ENCODE results near the gene CTTNBP2NL.

The CTTNBP2NL gene

DNA sequence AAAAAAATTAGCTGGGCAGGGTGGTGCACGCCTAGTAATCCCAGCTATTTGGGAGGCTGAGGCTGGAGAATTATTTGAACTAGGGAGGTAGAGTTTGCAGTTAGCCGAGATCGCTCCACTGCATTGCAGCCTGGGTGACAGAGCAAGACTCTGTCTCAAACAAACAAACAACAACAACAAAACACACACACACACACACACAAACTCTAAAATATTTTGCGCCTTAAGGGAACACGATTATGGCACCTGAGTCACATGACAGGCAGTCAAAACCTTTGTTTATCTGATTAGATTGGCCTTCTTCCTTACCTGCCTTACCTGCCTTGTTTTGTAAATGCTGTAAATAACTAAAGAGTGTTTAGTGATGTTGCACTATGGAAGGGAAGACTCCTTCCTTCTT, 92.1 kb downstream of the CTTNBP2NL start:
- DNase-seq, result no peak
- in situ Hi-C loops (cut with MboI; ENCODE audit: low pct_unique_long_range_greater_than_20kb, low sequenced_read_pairs), result no loop called here

GRCh38 chr1:112492076-112492475, 96.1 kb downstream of the CTTNBP2NL start:
- in situ Hi-C loops (cut with MboI; ENCODE audit: low pct_unique_long_range_greater_than_20kb, low sequenced_read_pairs), result no loop called here
- no peak for DNase-seq

DNA sequence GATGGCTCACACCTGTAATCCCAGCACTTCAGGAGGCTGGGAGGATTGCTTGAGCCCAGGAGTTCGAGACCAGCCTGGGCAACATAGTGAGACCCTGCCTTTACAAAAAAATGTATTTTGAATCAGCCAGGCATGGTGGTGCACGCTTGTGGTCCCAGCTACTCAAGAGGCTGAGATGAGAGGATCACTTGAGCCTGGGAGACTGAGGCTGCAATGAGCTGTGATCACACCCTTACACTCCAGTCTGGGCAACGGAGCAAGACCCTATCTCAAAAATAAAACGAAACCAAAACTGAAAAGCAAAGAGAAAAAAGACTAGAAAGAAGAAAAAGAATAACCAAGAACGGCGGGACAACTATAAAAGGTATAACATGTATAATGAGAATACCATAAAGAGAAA, 97.3 kb downstream of the CTTNBP2NL start:
- in situ Hi-C loops (cut with MboI; ENCODE audit: low pct_unique_long_range_greater_than_20kb, low sequenced_read_pairs), result no loop called here
- DNase-seq, result no peak

DNA sequence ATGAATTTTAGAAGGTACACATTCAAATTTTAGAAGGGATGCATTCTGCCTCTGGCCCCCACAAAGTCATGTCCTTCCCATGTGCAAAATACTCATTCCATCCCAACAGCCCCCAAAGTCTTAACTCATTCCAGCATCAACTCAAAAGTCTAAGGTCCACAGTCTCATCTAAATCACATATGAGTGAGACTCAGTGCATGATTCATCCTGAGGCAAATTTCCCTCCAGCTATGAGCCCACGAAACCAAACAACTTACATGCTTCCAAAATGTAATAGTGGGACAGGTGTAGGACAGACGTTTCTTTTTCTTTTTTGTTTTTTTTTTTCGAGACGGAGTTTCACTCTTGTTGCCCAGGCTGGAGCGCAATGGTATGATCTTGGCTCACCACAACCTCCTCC, 100.3 kb downstream of the CTTNBP2NL start:
- DNase-seq, result no peak
- in situ Hi-C loops (cut with MboI; ENCODE audit: low pct_unique_long_range_greater_than_20kb, low sequenced_read_pairs), result no loop called here

GRCh38 chr1:112501810-112502641, 106.0 kb downstream of the CTTNBP2NL start:
- in situ Hi-C loops (cut with MboI; ENCODE audit: low pct_unique_long_range_greater_than_20kb, low sequenced_read_pairs), result no loop called here
- DNase-seq, result peak; percentile 60

GRCh38 chr1:112502826-112503225, 106.8 kb downstream of the CTTNBP2NL start:
- in situ Hi-C loops (cut with MboI; ENCODE audit: low pct_unique_long_range_greater_than_20kb, low sequenced_read_pairs), result no loop called here
- DNase-seq, result no peak

DNA sequence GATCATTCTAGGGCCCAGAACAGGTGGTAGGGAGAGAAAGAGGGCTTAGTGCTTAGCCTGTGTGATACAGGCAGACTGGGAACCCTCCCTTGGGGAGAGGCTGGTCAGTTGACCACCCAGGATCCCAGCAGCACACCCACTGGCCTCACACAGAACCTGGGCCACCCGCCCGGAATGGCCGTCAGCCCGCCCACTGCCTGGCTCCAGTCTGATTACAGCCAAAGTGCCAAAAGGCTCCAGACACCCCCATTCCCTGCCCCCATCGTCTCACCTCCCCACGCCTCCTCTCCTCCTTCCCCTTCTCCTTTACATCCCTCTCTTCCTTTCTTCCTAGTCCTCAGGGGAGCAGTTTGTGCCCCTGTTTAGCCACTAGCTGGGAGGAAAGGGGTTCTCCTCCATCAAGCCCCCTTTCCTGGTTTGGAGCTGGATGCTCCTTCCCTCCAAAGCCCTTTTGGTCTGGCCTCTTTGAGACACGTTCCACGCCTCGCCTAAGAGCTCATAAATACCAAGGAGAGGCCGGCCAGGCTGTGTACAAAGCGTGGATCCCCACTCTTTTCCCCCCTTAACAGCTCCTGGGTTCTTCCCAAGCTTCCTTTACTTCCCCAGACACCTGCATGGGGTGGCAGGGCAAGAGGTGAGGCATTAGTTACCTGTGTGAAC, 108.1 kb downstream of the CTTNBP2NL start:
- DNase-seq, result no peak
- in situ Hi-C loops (cut with MboI; ENCODE audit: low pct_unique_long_range_greater_than_20kb, low sequenced_read_pairs), result no loop called here

GRCh38 chr1:112504661-112505399, 108.8 kb downstream of the CTTNBP2NL start:
- in situ Hi-C loops (cut with MboI; ENCODE audit: low pct_unique_long_range_greater_than_20kb, low sequenced_read_pairs), result no loop called here
- DNase-seq, result no peak

DNA sequence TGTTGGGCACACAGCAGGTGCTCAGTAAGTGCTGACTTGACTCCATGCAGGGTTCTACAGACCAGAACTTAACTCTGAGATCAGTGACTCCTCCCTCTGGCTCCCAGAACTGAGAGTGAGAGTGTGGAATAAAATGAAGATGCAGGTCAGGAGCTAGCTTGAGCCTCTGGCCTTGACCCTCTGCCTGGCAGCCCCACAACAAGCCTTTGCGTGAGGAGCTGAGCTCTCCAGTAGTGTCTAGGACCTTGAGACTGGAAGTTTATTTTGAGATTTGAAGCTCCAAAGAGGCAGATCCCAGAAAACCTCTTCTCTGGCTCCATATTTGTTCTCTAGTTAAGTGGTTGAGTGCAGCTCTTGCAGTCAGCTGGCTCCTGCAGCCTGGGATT, 109.4 kb downstream of the CTTNBP2NL start:
- in situ Hi-C loops (cut with MboI; ENCODE audit: low pct_unique_long_range_greater_than_20kb, low sequenced_read_pairs), result no loop called here
- DNase-seq, result no peak

GRCh38 chr1:112505878-112506277, 109.9 kb downstream of the CTTNBP2NL start:
- in situ Hi-C loops (cut with MboI; ENCODE audit: low pct_unique_long_range_greater_than_20kb, low sequenced_read_pairs), result no loop called here
- DNase-seq, result no peak

GRCh38 chr1:112506306-112506705, 110.3 kb downstream of the CTTNBP2NL start:
- no peak for DNase-seq
- in situ Hi-C loops (cut with MboI; ENCODE audit: low pct_unique_long_range_greater_than_20kb, low sequenced_read_pairs), result no loop called here

DNA sequence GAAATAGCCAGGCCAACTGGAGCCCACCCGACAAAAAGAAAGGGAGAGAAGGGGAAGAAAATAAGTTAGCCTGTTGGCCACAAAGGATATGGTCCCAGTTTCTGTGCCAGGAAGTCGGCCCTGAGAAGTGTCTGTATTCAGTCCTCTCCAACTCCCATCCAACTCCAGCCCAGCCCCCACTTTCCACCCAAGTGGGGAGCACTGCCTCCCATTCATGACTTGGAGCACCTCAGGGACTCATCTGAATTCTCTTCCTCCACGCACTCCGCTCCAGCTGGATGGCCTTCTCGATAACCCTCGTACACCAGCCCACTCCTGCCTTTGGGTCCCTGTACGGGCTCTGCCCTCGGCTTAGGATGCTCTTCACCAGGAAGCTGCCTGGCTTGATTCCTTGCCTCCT, 110.7 kb downstream of the CTTNBP2NL start:
- in situ Hi-C loops (cut with MboI; ENCODE audit: low pct_unique_long_range_greater_than_20kb, low sequenced_read_pairs), result no loop called here

DNA sequence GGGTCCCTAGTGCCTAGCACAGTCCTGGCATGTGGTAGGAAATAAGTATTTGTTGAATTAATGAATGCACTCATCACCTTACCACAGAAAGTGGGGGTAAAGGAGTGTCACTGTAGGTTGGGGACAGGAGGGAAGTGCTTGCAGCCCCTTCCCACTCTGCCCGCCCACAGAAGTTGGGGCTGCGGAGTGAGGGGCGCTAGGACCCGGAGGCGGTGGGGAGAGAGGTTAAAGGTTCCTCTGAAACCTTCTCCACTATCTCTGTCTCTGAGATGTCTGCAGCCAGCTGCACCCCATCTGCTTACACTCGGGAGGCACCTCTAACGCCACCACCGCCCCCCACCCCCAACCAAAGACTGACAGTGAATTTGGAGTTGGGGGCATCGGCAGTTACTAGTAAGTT, 111.3 kb downstream of the CTTNBP2NL start:
- in situ Hi-C loops (cut with MboI; ENCODE audit: low pct_unique_long_range_greater_than_20kb, low sequenced_read_pairs), result no loop called here
- DNase-seq, result no peak

More for the DNA sequence above, 110.7 kb downstream of the CTTNBP2NL start:
- DNase-seq, result no peak

DNA sequence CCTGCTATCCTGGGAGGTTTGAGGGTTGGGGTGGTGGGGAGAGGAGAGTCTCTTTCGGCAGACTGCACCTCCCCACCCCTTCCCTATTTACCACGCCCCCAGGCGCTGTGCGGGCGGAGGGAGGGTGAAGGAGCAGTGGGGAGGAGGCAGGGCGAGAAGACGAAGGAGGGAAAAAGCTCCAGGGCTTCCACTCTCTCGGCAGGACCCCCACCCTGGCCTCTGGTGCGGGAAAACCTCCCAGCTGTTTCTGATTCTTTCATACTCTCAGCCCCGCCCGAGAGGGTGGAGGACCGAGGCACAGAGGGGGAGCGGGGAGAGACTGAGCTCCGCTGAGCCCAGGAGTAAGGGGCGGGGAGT, 111.9 kb downstream of the CTTNBP2NL start:
- in situ Hi-C loops (cut with MboI; ENCODE audit: low pct_unique_long_range_greater_than_20kb, low sequenced_read_pairs), result no loop called here
- DNase-seq, result no peak

- in situ Hi-C loops (cut with MboI; ENCODE audit: low pct_unique_long_range_greater_than_20kb, low sequenced_read_pairs), result no loop called here
- DNase-seq, result peak; percentile 48
These were observed 112.4 kb downstream of the CTTNBP2NL start, which contains the start of gene WNT2B for GRCh38 chr1:112508278-112509004. TSS of gene WNT2B (plus strand) at chr1:112508965. CDS start at chr1:112509263, 298 bp downstream.

GRCh38 chr1:112509005-112509659, 113.1 kb downstream of the CTTNBP2NL start:
- in situ Hi-C loops (cut with MboI; ENCODE audit: low pct_unique_long_range_greater_than_20kb, low sequenced_read_pairs), result no loop called here
- DNase-seq, result no peak

DNA sequence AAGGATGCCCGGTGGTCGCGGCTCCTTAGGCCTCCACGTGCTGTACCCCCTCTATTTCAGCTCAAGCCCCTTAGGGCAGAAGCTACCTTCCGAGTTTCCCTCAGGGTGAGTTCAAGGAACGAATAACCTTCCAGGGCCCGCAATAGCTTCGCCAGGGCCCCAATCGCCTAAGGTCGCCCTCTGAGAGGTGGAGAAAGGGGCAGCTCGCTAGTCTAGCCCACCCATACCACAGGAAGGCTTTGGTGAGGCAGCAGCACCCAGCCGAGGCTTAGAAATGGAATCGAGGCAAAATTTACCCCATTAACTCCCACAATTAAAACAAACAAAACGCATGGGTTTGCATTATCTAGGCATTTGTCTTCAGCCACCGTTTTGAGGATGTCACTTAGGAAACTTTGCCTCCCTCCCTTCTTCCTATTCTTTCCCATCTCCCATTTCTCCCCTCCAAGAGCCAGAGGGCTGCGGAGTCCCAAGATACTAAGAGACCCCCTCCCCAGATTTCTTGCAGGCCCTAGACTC, 113.7 kb downstream of the CTTNBP2NL start:
- in situ Hi-C loops (cut with MboI; ENCODE audit: low pct_unique_long_range_greater_than_20kb, low sequenced_read_pairs), result no loop called here
- DNase-seq, result no peak

- in situ Hi-C loops (cut with MboI; ENCODE audit: low pct_unique_long_range_greater_than_20kb, low sequenced_read_pairs), result no loop called here
These were observed 114.3 kb downstream of the CTTNBP2NL start for GRCh38 chr1:112510340-112510739.

More at GRCh38 chr1:112510340-112510739, 114.3 kb downstream of the CTTNBP2NL start:
- DNase-seq, result no peak

Measured in KBM-7 (cell line).